ENCODE data around the gene ARID1A.

DNA sequence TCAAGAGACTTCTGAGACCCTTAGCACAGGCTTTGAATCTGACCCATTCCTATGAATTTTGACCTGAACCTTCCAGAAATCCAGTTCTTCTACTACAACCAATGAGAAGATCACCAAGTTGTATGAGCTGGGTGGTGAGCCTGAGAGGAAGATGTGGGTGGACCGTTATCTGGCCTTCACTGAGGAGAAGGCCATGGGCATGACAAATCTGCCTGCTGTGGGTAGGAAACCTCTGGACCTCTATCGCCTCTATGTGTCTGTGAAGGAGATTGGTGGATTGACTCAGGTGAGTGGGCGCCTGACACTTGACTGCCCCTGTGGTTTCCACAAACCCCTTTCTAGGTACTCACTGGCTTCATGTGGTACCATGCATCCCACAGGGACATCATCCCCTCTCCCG, 71.9 kb downstream of the ARID1A start:
- TF ChIP-seq CTCF (conservative IDR thresholded peaks at IDR 0.05; ENCODE audit: low read depth, low read length), result no peak
- no peak for TF ChIP-seq EZH2 (IDR thresholded peaks at IDR 0.05; ENCODE audit: borderline replicate concordance, low read depth, low read length, poor library complexity, severe bottlenecking)

All from A673 (cell line).